Body of pancreas (tissue), 4 donors: Measurements from ENCODE around the gene ITM2C.

Experiments used
- CTCF ChIP-seq, 7 experiments: fragments of 450-650 bp in 4 of 7; fragments of 200-600 bp in 3 of 7; sonication (generic) in 3 of 7; IDR thresholded peaks; one replicate each; pipeline ENCODE4 v1.5.1; 2016 to 2019; ENCODE audit warnings: antibody characterized with exemption in 7 of 7
- POLR2A ChIP-seq, 3 donors: fragments of 450-650 bp; IDR thresholded peaks; one replicate each; pipeline ENCODE4 v1.6.1; 2016; ENCODE audit warnings: antibody characterized with exemption in 3 of 3, mild to moderate bottlenecking in 2 of 3

DNA sequence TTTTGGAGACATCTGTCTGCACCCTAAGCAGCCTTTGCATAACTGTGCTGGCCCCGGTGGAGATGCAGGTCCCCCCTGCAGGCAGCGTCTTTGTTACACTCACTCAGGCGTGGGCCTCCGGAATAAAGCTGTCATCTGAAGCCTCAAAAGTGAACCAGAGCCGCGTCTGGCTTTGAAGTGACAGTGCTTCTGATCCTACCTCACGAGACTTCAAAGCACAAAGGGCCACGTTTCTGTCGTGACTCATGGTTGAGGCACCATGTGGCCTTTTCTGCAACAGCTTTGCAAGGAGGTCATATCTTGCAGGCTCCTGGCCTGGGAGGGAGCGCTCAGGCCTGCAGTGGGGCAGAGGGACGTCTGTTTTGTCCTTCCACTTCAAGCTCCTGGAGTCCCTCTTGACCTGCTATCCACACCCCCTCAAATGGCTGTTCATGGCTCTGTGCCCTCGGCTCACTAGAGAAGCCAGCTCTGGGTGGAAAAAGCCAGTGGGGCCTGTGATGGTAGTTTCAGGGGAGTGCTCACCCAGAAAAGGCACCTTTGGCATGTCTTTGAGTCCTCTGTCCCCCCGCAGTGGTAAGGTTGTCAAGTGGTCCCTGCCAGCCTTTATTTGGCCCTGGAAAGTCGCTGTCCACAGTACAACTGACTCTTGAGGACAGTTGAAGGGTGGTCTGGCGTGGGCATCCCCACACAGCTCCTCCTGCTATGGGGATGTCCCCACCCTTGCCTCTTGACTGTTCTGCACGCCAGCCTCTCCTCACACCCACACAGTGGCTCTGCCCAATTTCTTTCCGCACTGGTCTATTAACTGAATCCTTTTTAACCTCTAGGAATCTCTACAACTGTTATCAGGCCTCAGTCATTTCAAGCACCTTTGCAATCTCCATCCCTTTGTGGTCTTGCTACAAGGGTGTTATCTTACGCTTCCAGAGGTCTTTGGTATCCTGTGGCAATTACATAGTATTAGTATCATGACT is 41.0 kb downstream of the ITM2C start:
- TF ChIP-seq CTCF (IDR thresholded peaks at IDR 0.05) (no peak), POLR2A (IDR thresholded peaks at IDR 0.05) (no peak)
